IMR-90 (cell line): ENCODE results near the gene CTBP1.
A peak's percentile ranks its signal among the peaks of the same experiment; 100 is the strongest.

Experiments used
- BHLHE40 ChIP-seq: fragments of 150-350 bp; IDR thresholded peaks from 2 replicates; pipeline ENCODE4 v1.6.1; 2016; ENCODE audit warnings: mild to moderate bottlenecking, low read depth, low read length
- CHD1 ChIP-seq: IDR thresholded peaks from 2 replicates; pipeline ENCODE4 v1.6.1; 2012; ENCODE audit warnings: low read depth, low read length, improper control_type of control experiment
- CTCF ChIP-seq: conservative IDR thresholded peaks from 2 replicates; pipeline ENCODE4 v1.5.1; 2012; ENCODE audit warnings: mild to moderate bottlenecking, low read depth, low read length, improper control_type of control experiment
- ELK1 ChIP-seq: fragments of 150-350 bp; IDR thresholded peaks from 2 replicates; pipeline ENCODE4 v1.6.1; 2016; ENCODE audit warnings: low read depth, mild to moderate bottlenecking, low read length, moderate library complexity, borderline replicate concordance
- FOS ChIP-seq: fragments of 150-350 bp; IDR thresholded peaks from 2 replicates; pipeline ENCODE4 v1.6.1; 2016; ENCODE audit warnings: low read depth, low read length
- MXI1 ChIP-seq: IDR thresholded peaks from 2 replicates; pipeline ENCODE4 v1.6.1; 2012; ENCODE audit warnings: low read depth, mild to moderate bottlenecking, low read length, moderate library complexity, borderline replicate concordance
- POLR2A ChIP-seq: IDR thresholded peaks from 2 replicates; pipeline ENCODE4 v1.6.1; 2012; ENCODE audit warnings: mild to moderate bottlenecking, low read depth, low read length
- RAD21 ChIP-seq: IDR thresholded peaks from 2 replicates; pipeline ENCODE4 v1.6.1; 2012; ENCODE audit warnings: low read length, improper control_type of control experiment
- RFX5 ChIP-seq: IDR thresholded peaks from 2 replicates; pipeline ENCODE4 v1.8.0; 2012; ENCODE audit warnings: low read depth, mild to moderate bottlenecking, low read length, moderate library complexity
- SMC3 ChIP-seq: fragments of 150-350 bp; IDR thresholded peaks from 2 replicates; pipeline ENCODE4 v1.6.1; 2016; ENCODE audit warnings: low read depth, mild to moderate bottlenecking, antibody characterized with exemption, low read length, moderate library complexity

- TF ChIP-seq FOS (no peak), SMC3 (no peak), CTCF (no peak), MXI1 (0 out of 2 replicates have a peak, but pooled peaks have one; percentile 17), POLR2A (no peak), BHLHE40 (no peak), RFX5 (no peak), RAD21 (no peak), CHD1 (no peak), ELK1 (no peak)
Measured at GRCh38 chr4:1209821-1210220, 39.1 kb downstream of the CTBP1 start.
